Head of caudate nucleus (tissue), 42 donors: ENCODE results near the gene STAT3.
"Not testable (repeated sequence)": the region's sequence is repeated elsewhere in the genome, so short reads cannot be mapped to it uniquely, and the experiment has no call there.

Experiments used
- DNase-seq, 42 donors: peaks; one replicate each; pipeline versions ENCODE4 v3.0.0 to v3.0.0-alpha.2; 2020 to 2021; ENCODE audit warnings: mixed read lengths in 7 of 42
- intact Hi-C: fragments of 100-400 bp; cut with DNase I; formaldehyde crosslinking; loops from one replicate; pipeline ENCODE4 v1.15.0; 2022

The STAT3 gene

DNA sequence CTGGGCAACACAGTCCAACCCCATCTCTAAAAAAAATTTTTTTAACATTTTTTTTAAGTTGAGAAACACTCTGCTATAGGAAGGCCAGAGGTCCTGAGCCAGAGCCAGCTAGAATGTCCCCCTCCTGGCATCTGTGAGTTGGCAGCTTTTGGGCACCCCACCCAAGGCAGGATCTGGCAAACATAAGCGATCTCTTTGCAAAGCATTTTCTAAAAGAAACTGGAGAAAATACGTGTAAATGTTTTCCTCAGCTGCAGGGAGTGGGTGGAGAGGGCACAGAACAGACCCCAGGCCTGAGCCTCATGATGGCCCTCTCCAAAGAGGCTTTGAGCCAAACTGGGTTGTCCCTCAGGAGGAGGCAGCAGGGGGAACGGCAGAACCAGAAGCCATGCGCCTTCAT, 23.1 kb upstream of the STAT3 start:
- DNase-seq: no peak
- intact Hi-C loops: no loop called here

DNA sequence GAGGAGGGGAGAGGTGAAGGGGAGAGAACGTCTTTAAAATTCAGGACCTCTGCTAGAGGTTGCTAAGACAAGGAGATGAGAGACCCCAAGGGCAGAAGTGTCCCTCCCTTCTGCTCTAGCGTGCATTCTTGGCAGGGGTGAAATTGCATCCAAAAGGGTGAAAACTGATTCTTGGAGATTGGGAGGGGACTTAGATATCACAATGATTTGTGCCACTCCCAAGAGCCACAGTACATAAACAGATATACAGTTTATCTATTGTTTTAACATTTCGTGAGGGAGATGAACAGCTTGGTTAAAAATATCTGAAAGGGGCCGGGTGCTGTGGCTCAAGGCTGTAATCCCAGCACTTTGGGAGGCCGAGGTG, 22.1 kb upstream of the STAT3 start:
- DNase-seq: no peak
- intact Hi-C loops: no loop called here

DNA sequence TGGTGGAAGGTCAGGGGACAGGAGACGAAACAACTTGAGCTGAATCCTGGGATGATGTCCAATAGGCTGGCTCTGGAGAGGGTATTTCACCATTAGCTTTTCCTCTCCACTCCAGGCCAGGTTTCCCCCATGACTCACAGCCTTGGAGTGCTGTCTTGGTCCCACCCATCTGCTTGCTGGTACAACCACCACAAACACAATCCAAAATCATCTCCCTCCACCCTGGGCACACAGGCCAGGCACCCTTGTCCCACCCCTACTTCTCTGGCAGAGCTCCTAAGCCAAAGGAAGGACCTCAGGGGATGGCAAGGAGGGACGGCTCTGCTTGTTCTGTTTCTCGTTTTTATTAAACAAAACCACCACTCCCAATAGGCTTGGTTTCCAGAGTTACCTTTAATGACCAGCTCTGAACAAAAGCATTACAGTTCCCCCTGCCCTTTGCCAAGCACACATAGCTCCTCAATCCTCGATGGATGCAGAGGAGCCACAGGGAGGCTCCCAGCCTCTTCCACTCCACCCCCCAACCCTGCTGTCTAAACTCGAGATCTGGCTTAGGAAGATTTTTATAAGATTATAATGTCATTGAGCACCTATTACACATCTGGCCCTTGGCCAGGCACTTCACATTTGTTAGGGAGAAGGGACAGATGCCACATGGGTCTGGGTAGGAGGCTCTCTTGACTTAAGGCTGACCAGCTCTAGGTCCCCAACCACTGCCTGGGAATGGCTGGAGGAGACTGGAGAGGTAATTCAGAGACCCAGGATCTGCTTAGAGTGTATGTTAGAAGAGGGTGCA, 21.5 kb upstream of the STAT3 start:
- intact Hi-C loops: loop anchor here (10.0 kb wide), 1 partner anchor 225 kb away; the partner anchor contains the start of genes HCRT and KCNH4
- DNase-seq: peak in 4 of 42 donors; percentile 15 to 54 (median 39)

DNA sequence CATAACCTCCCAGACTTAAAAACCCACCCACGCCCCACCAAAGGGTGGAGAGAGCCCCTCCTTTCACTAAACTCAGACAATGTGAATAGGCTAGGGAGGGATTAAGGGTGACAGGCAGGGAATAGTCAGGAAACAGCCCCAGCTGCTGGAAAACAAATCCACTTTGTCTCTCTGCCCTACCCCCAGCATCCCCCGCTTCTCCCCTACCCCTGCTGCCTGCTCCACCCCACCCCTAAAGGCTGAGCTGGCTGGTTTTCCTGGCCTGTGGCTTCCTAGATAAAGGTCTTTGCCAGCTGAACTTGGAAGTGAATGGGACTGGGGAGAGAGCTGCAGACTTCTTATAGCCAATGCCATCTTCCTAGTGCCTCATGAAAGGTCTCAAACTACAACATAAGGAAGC, 19.8 kb upstream of the STAT3 start:
- DNase-seq: peak; percentile 62 to 95 (median 86)
- intact Hi-C loops: loop anchor here (10.0 kb wide), 1 partner anchor 223 kb away; the partner anchor contains the start of genes HCRT and KCNH4

DNA sequence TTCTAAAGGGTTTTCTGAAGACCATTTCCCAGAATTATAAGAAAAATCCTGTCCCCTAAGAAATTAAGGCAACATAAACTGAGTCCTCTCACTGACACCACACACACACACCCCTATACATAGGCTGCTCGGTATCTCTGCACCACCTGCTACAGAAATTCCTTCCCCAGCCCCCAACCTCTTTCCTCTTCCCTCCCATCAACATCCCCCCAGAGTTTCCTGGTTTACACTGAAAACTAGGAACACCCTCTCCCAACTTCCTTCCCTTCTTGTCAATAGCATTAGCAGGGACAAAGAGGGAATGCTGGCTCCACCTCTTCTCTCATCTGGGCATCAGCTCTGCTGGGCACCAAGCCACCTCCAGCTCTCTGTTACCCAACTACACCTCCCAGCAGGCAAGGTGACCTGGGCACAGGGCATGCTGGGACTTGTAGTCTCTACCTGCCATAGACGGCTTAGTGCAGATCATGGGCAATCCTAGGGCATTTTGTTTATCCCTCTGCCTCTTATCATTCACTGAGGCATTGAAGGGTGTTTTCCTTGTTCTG, 19.1 kb upstream of the STAT3 start:
- intact Hi-C loops: loop anchor here (10.0 kb wide), 1 partner anchor 223 kb away; the partner anchor contains the start of genes HCRT and KCNH4
- peak; percentile 63 to 93 (median 82) for DNase-seq

DNA sequence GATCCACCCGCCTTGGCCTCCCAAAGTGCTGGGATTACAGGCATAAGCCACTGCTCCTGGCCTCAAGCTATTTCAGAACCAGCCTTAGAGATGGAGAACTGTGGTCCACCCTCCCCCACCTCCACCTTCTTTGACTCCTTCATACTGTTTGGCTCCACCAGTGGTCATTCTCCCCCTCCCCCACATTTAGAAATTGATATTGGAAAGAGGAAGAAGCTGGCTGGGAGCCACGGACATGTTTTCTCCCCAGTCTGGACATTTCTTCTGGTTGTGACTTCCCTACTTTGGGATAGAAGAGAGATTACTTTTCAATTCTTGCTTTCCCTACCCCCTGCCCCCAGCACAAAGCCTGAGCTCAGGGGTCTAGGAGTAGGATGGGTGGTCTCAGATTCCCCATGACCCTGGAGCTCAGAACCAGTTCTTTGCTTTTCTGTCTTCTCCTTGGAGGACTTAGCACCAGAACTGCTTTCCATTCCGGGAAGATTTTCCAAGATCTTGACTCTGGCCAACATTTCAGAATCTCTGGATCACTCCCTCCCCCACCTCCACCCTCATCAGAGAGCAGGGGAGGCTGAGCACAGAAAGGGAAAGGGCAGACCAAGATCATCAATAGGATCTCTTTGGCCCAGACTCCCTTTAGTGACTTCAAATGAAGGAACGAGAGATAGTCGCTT, 18.5 kb upstream of the STAT3 start:
- DNase-seq: no peak
- intact Hi-C loops: loop anchor here (1.0 to 10.0 kb wide), 2 partner anchors 84 to 222 kb away; partner anchors contain the start of genes HCRT and KCNH4

DNA sequence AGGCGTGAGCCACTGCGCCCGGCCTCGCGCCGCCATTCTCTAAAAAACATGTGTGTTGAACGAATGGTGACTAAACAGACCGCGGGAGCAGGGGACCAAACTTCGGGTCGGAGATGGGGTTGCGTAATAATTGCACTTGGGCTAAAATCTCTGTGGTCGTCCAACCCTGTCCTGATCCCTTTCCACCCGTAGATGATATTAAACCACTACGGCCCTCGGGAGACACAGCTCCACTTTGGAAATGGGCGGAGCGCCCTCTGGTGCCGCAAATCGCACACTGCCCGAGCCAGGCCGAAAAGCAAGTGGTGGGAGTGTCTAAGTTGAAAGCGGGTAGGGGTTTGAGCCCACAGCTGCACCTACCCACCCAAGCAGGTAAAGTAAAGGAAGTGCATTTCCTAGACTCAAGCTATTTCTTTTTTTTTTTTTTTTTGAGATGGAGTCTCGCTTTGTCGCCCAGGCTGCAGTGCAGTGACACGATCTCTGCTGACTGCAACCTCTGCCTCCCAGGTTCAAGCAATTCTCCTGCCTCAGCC, 17.8 kb upstream of the STAT3 start:
- peak; percentile 60 to 95 (median 87) for DNase-seq
- intact Hi-C loops: loop anchor here (1.0 to 10.0 kb wide), 2 partner anchors 84 to 221 kb away; partner anchors contain the start of genes HCRT and KCNH4

DNA sequence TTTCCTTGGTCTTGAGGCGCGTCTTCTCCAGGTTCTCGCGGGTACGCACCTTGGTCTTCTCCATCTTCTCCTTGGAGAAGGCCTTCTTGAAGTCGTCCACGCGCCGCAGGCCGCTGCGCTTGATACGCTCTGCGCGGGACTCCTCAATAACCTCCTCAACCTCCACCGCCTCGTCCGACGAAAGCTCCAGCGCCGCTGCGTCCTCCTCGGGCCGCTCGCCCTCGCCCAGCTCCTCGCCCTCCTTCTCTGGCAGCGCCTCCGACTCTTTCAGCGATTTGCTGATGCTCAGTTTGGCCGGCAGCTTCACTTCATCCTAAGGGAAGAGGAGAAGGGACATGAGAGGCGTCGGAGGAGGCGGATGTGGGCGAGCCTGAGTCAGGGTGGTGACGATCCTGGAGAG, 16.8 kb upstream of the STAT3 start:
- no peak for DNase-seq
- intact Hi-C loops: loop anchor here (10.0 kb wide), 1 partner anchor 220 kb away; the partner anchor contains the start of genes HCRT and KCNH4

DNA sequence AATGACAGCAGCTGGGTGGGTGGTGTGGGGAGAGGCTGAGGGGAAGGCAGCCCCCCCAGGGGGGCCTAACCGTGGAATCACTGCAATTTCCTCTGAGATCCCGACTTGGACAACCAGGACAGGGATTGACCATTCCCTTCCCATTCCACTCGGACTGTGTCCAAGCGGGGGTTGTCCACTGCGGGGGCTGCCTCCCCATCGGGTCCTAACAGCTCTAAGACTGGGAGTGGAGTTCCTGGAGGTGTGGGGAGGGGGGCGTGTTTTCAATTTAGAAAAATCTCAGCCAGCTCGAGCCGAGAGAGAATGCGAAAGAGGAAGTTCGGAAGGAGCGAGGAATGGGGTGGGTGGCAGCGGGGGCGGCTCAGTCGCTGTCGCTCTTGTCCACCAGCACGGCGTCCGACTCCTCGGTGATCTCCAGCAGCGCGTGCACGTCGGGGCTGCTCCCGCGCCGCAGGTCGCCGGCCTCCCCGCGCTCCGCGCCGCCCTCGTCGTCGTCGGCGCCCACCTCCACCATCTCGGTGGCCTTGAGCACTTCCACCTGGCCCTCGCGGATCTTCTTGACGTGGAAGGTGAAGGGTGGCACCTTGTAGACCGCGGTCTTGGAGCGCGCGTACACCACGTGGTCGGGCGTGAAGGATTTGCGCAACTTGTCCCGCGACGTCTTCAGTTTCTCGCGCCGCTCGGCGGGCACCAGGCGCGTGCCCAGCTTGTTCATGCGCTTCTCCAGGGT, 16.2 kb upstream of the STAT3 start:
- intact Hi-C loops: loop anchor here (10.0 kb wide), 1 partner anchor 220 kb away; the partner anchor contains the start of genes HCRT and KCNH4
- no peak for DNase-seq

DNA sequence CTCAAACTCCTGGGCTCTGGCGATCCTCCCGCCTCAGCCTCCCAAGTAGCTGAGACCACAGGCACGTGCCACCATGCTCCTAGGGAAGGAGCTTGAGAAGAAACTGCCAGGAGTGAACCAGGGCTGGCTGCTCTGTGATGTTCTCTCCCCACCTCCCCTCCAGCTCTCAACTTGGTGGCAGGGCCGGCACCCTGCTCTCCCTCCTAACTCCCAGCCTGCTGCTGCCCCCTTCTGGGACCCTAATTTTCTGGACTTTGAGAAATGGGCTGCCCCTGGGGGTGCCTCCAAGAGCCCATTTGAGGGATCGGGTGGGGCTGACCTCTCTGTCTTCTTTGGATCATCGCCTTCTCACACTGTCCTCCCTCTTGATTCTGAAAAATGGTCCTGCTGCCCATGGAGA, 14.9 kb upstream of the STAT3 start:
- intact Hi-C loops: loop anchor here (10.0 kb wide), 1 partner anchor 218 kb away; the partner anchor contains the start of genes HCRT and KCNH4

DNA sequence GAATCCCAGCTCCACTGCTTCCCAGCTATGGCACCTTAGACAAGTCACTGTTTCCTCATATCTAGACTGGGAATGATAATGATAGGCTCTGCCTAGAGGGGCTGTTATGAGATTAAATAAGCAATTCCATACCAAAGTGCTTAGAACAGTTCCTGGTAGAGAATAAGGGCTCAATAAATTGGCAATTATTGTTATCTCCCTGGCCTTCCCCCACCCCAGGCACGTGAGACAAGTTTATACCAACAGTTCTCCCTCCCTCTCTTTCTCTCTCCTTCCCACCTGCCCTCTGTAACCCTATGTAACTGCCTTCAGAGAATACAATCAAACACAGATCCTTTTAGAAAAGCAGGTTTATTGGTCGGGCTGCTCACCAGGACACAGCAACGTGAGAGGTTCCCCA, 13.9 kb upstream of the STAT3 start:
- intact Hi-C loops: loop anchor here (10.0 kb wide), 1 partner anchor 217 kb away; the partner anchor contains the start of genes HCRT and KCNH4
- no peak for DNase-seq

More for the DNA sequence above, 14.9 kb upstream of the STAT3 start:
- peak in 1 of 42 donors; percentile 67 for DNase-seq

DNA sequence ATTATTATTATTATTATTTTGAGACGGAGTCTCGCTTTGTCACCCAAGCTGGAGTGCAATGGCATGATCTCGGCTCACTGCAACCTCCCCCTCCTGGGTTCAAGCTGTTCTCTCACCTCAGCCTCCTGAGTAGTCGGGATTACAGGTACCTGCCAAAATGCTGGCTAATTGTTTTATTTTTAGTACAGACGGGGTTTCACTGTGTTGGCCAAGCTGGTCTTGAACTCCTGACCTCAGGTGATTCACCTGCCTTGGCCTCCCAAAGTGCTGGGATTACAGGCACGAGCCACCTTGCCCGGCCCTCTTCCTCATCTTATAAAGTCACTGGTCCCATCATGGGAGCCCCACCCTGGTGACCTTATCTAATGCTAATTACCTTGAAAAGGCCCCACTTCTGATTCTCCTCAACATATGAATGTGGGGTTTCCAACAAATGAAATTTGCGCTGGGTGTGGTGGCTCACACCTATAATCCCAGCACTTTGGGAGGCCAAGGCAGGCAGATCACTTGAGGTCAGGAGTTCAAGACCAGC, 12.7 kb upstream of the STAT3 start:
- intact Hi-C loops: loop anchor here (10.0 kb wide), 1 partner anchor 216 kb away; the partner anchor contains the start of genes HCRT and KCNH4
- DNase-seq: not testable (repeated sequence)

DNA sequence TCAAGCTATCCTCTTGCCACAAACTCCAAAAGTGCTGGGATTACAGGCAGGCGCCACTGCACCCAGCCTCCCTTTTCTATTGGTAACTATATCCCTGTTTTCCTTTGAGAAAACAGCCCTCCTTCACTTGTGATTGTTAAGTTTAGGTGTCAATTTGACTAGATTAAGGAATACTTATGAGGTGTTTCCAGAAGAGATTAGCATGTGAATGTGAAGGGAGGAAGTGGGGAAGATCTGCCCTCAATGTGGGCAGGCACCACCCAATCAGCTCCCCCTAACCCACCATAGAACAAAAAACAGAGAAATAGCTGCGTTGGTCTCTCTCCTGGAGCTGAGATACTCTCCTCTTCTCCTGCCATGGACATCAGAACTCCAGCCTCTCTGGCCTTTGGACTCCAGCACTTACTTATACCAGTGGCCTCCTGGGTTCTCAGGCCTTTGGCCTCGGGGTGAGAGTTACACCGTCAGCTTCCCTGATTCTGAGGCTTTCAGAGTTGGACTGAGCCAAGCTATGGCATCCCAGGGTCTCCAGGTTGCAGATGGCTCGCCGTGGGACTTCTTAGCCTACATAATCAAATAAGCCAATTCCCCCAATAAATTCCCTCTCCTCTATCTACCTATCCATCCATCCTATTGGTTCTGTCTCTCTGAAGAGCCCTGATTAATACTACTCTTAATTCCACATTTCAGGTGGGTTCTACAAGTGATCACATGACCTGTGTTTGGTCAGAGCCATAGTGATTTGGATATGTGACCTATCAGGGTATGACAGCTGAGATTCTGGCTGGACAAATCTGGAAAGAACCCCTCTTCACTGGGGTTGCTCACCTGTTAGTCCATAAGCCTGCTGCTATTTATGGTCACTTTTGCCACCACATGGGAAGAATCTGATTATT, 12.0 kb upstream of the STAT3 start:
- no peak for DNase-seq
- intact Hi-C loops: loop anchor here (10.0 kb wide), 1 partner anchor 215 kb away; the partner anchor contains the start of genes HCRT and KCNH4

DNA sequence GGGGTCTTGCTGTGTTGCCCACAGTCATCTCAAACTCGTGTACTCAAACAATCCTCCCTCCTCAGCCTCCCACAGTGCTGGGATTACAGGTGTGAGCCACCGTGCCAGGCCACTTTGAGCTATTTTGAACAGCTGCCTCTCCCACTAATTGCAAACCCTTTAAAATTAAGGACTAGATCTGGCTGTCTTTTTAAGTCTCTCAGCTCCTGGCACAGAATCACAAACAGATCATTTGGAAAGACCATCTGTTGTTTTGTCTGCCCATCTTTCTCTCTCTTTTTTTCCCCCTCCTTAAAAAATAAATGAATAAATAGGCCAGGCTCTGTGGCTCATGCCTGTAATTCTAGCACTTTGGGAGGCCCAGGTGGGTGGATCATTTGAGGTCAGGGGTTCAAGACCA, 10.9 kb upstream of the STAT3 start:
- DNase-seq: no peak
- intact Hi-C loops: no loop called here

DNA sequence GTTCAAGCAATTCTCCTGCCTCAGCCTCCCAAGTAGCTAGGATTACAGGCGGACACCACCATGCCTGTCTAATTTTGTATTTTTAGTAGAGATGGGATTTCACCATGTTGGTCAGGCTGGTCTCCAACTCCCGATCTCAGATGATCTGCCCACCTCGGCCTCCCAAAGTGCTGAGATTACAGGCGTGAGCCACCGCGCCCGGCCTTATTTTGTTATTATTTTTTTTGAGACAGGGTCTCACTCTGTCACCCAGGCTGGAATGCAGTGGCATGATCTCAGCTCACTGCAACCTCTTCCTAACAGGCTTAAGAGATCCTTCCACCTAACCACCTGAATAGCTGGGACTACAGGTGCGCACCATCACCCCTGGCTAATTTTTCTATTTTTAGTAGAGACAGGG, 7.4 kb upstream of the STAT3 start:
- intact Hi-C loops, DNase-seq: not testable (repeated sequence)

DNA sequence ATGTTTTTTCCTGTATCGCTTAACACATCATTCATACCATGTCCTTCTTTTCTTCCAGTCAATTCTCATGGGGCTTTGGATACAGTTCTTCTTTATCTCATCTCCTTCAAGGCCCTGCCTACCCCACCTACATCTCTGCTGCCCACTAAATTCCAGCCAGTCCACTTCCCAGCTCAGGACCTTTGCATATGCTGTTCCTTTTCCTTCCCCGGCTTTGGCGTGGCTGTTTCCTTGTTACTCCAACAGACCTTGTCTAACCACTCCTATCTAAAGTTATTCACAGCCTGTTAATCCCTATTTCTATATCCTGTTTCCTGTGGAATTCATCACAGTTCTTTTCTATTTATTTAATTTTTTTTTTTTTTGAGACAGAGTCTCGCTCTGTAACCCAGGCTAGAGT, 6.6 kb upstream of the STAT3 start:
- intact Hi-C loops: no loop called here
- DNase-seq: no peak
